ENCODE measurements around the gene FGGY.

Gene FGGY

DNA sequence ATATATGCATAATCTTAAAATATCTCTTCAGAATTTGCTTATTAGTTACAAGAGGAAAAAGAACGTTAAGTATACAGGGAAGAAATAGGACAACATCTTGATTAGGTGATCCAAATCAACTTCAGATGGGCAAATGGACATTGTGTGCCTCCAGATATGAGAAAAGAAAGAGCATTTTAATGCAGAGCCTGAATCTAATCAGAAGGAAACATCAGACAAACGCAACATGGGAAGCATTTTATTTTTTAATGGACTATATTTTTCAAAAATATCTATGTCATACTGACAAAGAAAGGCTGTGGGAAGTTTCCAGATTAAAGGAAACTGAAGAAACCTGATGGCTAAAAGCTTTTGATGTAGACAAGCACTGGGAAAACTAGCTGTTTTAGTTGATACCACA, 466.5 kb downstream of the FGGY start:
- DNase-seq (ENCODE audit: low read depth) = no peak
- H3K4me3 ChIP-seq (ENCODE audit: low read depth, low read length) = no peak overlapping the region
- TF ChIP-seq, protein P1, sequence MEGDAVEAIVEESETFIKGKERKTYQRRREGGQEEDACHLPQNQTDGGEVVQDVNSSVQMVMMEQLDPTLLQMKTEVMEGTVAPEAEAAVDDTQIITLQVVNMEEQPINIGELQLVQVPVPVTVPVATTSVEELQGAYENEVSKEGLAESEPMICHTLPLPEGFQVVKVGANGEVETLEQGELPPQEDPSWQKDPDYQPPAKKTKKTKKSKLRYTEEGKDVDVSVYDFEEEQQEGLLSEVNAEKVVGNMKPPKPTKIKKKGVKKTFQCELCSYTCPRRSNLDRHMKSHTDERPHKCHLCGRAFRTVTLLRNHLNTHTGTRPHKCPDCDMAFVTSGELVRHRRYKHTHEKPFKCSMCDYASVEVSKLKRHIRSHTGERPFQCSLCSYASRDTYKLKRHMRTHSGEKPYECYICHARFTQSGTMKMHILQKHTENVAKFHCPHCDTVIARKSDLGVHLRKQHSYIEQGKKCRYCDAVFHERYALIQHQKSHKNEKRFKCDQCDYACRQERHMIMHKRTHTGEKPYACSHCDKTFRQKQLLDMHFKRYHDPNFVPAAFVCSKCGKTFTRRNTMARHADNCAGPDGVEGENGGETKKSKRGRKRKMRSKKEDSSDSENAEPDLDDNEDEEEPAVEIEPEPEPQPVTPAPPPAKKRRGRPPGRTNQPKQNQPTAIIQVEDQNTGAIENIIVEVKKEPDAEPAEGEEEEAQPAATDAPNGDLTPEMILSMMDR (IDR thresholded peaks at IDR 0.05; ENCODE audit: low read depth, low read length, missing control alignments) = no peak

DNA sequence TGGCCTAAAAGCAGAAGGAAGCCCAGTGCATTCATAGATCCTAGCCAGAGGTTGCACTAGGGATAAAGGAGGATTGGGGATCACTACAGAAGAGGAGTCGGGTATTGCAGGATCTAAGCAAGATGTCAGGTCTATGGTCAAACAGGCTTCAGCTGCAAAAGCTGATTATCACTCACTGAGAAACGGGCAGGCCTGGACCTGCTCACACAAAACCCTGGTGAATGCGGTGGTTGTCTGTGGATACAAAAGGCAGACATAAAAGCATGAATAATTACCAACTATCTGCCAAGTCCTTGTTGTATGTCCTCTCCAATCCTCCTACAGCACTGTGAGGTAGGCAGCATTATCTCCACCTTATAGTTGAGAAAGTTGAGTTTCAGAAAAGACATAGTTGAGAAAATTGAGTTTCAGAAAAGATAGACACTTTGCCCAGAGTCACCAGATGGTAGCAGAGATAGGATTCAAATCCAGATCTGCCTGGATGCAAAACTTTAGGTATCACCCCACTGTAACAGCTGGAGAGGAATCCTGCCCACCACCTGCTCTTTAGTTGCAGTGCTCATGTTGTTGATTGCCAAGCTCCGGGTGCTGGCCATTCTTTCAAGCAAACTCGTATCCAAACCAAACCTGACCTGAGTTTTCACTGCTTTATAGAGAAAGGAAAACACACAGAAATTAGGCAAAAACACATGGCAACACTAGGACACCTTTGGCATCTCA, 468.3 kb downstream of the FGGY start:
- TF ChIP-seq, protein P1 (IDR thresholded peaks at IDR 0.05; ENCODE audit: low read depth, low read length, missing control alignments) = no peak
- no peak for DNase-seq (ENCODE audit: low read depth)

DNA sequence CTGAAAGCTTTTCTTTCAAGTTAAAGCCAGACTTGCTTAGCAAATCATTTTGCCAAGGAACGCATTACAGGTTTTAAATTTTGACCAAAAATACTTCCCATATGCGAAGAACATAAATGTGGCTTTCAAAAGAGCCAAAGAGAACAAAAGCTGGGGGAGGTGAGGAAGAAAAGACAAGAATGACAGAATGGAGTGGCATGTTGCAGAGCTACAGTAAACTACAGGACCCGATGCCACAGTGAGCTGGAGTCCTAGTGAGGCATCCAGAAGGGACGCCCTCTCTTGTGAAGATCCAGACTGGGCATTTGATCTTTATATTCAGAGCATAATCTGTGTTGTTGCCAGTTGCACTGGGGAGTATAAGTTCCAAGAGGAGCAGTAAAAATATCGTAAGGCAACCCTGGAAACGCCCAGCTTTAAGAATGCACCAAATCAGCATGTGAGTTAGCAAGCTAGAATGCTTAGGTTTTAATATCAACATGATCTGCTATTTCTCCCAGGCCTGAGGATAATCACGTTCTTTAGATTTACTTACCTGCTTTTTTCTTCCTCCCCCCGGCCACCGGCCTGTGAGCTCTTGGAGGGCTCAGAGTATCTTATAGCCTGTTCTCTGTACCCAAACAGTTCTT, 469.4 kb downstream of the FGGY start:
- no peak for DNase-seq (ENCODE audit: low read depth)
- no peak overlapping the region for H3K4me3 ChIP-seq (ENCODE audit: low read depth, low read length)
- TF ChIP-seq, protein P1 (IDR thresholded peaks at IDR 0.05; ENCODE audit: low read depth, low read length, missing control alignments) = no peak

More for the DNA sequence above, 468.3 kb downstream of the FGGY start:
- H3K4me3 ChIP-seq (ENCODE audit: low read depth, low read length) = no peak overlapping the region

DNA sequence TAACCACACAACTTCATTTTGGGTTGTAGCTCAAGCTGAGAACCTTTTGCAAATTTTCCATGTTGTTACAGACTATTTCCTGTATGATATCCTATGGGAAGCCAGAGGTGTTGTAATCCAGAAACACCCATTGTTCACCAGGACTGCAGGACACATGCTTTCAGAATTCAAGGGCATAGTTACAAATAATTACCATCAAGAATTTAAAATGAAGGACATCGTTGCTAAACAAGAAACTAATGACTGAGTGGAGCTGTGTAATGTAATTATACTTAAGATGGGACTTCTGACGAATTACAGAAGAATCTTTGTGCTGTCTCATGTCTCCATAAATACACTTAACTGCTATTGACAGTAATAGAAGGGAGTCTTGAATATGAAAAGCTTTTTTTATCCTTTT, 470.2 kb downstream of the FGGY start:
- H3K4me3 ChIP-seq (ENCODE audit: low read depth, low read length) = no peak overlapping the region
- TF ChIP-seq, protein P1 (IDR thresholded peaks at IDR 0.05; ENCODE audit: low read depth, low read length, missing control alignments) = no peak
- no peak for DNase-seq (ENCODE audit: low read depth)

DNA sequence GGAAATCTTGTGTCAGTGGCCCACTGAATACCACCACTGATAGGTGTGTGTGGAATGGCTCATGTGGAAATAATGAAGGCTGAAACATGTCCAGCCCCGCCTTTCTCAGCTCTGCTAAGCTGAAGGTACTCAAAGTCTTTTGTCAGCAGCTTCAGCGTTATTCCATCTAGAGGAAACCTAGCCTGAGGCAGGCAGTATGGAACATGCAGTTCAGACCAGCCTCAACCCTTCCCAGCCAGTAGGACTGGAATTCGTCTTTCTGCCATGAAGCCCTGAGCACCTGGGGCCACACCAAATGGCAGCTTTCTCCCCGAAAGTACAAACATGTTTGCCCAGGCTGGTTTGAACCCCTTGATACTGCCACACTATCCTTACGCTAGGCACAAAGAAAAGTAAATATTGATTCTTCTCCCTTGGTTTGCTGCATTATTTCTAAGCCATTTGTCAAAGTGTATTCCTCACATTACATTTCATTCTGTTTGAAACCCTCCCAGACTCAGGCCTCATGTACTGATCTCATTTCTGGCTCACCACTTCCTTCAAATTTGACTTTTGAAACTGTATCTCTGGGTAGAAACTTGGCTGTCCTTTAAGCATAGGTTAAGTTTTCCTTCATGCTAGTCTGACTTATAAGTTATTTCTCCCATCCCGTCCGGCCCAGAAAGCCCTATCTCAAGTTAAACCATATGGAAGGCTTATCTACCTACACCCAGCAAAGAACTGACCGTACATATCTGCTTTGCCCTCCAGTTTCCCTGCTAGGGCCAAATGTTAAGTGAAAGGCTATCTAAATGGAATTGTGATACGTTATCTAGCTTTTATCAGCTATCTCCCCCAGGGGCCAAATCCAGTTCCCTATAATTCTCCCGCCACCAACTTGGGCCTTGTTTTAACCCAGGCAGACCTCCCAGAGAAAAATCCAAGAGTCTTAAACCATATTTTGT, 472.2 kb downstream of the FGGY start:
- TF ChIP-seq, protein P1 (IDR thresholded peaks at IDR 0.05; ENCODE audit: low read depth, low read length, missing control alignments) = no peak
- no peak for DNase-seq (ENCODE audit: low read depth)

DNA sequence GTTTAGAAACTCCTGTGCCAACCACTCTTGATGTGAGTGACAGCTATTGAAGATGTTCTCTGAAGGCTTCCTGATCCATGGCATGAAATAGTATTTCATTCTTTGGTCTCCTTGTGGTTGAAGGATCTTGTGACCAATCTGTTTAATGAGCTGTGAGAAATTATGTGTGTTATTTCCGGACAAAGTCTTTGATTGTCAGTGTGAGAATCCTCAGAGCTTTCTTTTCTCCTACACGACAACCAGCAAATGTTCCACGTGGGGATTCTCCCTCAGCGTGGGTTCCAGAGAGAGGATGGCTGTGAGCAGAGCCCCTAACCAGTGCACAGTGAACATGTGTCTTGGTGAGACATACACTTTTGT, 472.8 kb downstream of the FGGY start:
- TF ChIP-seq, protein P1 (IDR thresholded peaks at IDR 0.05; ENCODE audit: low read depth, low read length, missing control alignments) = no peak
- no peak for DNase-seq (ENCODE audit: low read depth)
- H3K4me3 ChIP-seq (ENCODE audit: low read depth, low read length) = no peak overlapping the region

More for the DNA sequence above, 472.2 kb downstream of the FGGY start:
- H3K4me3 ChIP-seq (ENCODE audit: low read depth, low read length) = no peak overlapping the region
